Mononuclear cell (primary cell): ENCODE measurements around the gene PRKCD. TPM values are rescaled to one million over a fixed set of nuclear protein-coding genes. Genes with fewer than 3 reads are reported as not detected.
A peak's percentile ranks its signal among the peaks of the same experiment; 100 is the strongest.

Experiments
- H3K27me3 ChIP-seq: 2 replicates; pipeline ENCODE4 v1.6.0; 2011; ENCODE audit warnings: low read length, control low read depth; ENCODE audit not compliant: insufficient read depth
- H3K4me1 ChIP-seq: 2 replicates; pipeline ENCODE4 v1.5.1; 2011; ENCODE audit warnings: mild to moderate bottlenecking, low read length, control low read depth; ENCODE audit not compliant: insufficient read depth
- H3K4me3 ChIP-seq: 2 replicates; pipeline ENCODE4 v1.5.1; 2011; ENCODE audit warnings: mild to moderate bottlenecking, low read length, moderate library complexity
- H3K9me3 ChIP-seq: 2 replicates; pipeline ENCODE4 v1.5.1; 2011; ENCODE audit warnings: low read depth, mild to moderate bottlenecking, control low read depth, low read length
- total RNA-seq: library from RNA; depleted of rRNA; stranded (reverse); fragments of >200 nt; gene quantifications from one replicate; pipeline ENCODE4 v1.2.3, GENCODE V29; 2012

Gene PRKCD
- total RNA-seq, result 10.2 TPM

DNA sequence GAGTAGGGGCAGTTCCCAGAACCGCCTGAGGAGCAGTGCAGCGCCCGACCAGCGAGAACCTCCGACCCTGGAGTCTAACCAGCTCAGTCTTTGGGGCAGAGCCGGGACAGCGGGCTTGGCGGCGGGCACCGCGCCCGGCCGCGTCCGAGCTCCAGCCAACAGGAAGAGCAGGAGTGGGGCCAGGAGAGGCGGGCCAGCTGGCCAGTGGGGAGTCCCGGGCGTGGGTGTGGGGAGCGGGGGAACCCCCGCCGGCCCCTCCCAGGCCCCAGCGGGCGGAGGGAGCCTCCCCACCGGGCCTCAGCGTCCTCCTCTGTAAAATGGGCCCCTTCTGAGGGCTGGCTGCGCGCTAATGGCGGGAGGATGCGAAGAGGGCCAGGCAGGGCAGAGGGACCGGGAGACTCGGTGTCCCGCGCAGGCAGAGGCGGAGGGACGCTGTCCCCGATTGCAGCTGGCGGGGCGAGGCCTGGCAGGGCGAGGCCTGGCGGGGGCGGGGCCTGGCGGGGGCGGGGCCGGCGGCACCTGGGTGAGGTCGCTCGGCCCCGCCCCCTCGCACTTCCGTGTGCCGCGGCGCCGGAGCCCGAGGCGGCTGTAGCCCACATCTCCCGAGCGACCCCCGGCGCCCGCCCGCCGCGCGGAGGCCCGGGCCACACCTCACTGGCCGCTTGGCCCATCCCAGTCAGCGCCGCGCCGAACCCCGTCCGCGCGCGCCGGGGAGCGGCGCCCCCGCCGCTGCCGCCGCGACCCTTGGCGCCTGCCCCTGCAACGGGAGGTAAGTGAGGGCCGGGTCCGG lies at the start of gene PRKCD:
TSS of gene PRKCD (plus strand) at position 550 of the 790 bp plus-strand sequence. CDS start 17,214 bp downstream, outside the sequence.
- peaks cover 72% of the 10 kb centered on the region for H3K4me1 ChIP-seq
- H3K4me3 ChIP-seq, result peak within 1 kb of the TSS; percentile 76
- no peaks in the 10 kb centered on the region for H3K9me3 ChIP-seq
- H3K27me3 ChIP-seq, result peaks cover 4% of the 10 kb centered on the region

DNA sequence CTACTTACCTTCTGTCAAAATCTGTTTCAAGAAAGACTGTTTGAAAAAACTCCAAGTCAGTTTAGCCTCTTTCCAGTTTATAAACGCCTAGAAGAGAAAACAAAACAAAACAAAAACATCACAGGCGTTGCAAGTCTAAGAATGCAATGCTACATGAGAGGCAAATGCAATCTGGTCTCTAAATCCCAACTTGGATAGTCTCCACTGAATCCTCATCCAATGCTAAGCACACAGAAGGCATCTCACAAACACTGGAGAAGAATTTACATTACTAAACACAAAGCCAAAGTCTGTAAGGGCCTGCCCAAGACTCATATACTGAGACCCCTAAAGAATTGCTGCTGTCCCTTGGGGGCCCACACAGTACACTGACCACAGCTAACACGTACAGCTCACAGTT lies 49.2 kb upstream of the PRKCD start:
- no peaks in the 10 kb centered on the region for H3K9me3 ChIP-seq
- H3K4me3 ChIP-seq, result no peak overlapping the region
- H3K27me3 ChIP-seq, result no peaks in the 10 kb centered on the region
- H3K4me1 ChIP-seq, result peaks cover 36% of the 10 kb centered on the region

DNA sequence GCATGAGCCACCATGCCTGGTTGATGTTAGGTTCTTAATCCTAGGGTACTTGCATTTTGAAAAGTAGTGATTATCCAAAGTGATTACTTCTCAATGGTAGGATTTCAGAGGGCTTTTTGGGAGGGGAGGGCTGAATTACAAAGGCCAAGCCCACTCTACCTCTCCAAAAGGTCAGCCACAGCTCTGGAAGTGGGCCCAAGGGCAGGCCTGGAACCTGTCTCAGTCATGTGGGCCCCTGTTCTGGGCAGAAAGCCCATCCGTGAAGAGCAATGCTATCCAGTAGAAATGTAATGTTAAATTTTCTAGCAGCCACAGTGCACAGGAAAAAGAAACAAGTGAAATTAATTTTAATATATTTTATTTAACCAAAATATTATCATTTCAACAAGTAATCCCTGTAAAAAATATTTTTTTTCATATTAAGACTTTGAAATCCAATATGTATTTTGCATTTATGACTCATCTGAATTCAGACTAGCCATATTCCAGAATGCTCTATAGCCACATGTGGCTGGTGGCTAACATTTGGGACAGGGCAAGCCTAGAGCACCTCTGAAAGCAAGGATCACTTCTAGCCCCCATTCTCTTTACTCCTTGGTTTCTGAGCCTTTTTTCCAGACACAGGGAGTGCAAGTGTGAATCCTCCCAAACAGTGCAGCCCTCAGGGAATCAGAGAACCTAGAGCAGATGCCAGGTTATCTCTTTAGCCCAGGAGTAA lies 47.6 kb upstream of the PRKCD start:
- H3K4me1 ChIP-seq, result peaks cover 36% of the 10 kb centered on the region
- no peak overlapping the region for H3K4me3 ChIP-seq
- no peaks in the 10 kb centered on the region for H3K9me3 ChIP-seq
- no peaks in the 10 kb centered on the region for H3K27me3 ChIP-seq

DNA sequence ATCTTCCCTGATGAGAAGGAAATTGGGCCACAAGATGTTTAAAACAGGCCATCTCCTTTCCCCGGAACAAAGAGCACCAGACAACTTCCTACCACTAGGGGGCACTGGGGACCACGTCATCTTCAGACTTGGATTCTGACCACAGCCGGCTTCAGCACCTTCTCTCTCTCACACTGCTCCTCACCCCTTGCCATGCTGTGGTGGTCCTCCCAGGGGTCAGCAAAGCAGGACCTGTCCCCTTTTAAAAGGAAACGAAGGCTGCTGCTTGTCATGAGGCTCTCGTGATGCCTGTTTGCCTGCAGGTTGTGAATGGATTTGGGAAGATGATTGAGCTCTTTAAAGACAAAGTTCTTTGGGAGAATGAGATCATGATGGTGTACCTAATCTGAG lies 47.0 kb upstream of the PRKCD start:
- H3K9me3 ChIP-seq, result no peaks in the 10 kb centered on the region
- H3K4me3 ChIP-seq, result no peak overlapping the region
- peaks cover 33% of the 10 kb centered on the region for H3K4me1 ChIP-seq
- H3K27me3 ChIP-seq, result no peaks in the 10 kb centered on the region

DNA sequence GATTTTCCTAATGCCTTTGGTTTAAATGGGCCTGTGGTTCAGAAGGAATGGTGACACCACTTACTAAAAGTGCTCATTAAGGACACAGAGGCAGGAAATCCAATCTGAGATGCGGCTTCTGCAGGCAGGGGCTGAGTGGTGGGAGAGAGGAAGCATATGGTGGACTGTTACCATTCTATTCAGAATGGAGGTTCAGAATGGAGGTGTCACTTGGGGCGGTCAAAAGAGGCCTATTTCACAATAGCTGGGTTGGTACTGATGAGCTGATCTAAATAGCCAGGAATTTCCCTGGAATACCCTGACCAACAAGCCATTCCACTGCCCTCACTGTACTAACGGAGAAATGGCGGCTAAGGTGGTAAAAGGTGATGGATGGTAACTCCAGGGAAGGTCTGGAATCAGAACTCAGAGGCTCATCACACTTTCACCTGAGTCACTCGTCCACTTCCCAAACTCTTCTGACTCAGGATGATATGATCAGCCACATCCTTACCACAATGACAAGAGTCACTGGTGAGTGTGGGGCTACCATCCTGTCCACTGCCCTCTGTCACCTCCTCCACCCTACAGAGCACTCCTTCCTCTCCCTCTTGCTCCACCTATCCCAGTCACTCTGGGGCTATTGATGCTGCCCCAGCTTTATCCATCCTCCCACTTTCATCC lies 46.5 kb upstream of the PRKCD start:
- Histone ChIP-seq H3K4me3 (no peak overlapping the region), H3K4me1 (peaks cover 27% of the 10 kb centered on the region), H3K27me3 (no peaks in the 10 kb centered on the region), H3K9me3 (no peaks in the 10 kb centered on the region)

DNA sequence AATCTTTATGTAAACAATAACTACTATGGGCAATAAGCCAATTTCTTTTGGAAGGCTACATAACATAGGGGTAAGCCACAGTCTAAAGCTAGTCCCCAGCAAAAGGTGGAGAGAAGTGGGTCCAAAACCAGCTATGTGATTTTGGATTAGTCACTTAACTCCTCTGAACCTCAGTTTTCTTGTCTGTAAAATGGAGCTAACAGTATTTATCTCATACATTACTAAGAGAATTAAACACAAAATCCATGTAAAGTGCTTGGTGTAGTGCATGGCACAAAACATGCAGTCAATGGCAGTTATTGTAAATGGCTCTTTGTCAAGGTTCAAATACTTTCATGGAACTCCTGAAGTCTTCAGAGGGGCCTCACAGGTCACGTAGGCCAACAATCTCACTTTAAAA lies 44.1 kb upstream of the PRKCD start:
- Histone ChIP-seq H3K4me3 (no peak overlapping the region), H3K4me1 (peaks cover 18% of the 10 kb centered on the region), H3K27me3 (no peaks in the 10 kb centered on the region), H3K9me3 (no peaks in the 10 kb centered on the region)

DNA sequence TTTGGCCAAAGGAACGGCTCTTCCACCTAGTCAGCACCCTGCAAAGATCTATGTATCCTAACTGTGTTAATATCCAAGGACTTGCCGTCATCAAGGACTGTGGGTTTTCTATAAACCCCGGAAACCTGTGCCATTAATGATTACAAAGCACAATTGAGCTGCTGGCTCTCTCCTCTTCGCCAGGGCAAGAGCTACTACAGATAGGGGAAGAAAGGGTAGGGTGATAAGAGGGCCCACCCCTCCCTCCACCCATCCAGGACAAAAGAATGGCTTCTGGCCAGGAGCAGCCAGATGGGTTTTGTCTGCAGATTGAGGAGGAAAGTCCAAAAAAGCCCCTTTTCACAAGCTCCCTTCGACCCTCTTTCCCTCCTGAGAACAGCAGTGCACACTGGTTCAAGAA lies 40.7 kb upstream of the PRKCD start:
- Histone ChIP-seq H3K4me1 (peaks cover 32% of the 10 kb centered on the region), H3K4me3 (no peak overlapping the region), H3K27me3 (no peaks in the 10 kb centered on the region)

DNA sequence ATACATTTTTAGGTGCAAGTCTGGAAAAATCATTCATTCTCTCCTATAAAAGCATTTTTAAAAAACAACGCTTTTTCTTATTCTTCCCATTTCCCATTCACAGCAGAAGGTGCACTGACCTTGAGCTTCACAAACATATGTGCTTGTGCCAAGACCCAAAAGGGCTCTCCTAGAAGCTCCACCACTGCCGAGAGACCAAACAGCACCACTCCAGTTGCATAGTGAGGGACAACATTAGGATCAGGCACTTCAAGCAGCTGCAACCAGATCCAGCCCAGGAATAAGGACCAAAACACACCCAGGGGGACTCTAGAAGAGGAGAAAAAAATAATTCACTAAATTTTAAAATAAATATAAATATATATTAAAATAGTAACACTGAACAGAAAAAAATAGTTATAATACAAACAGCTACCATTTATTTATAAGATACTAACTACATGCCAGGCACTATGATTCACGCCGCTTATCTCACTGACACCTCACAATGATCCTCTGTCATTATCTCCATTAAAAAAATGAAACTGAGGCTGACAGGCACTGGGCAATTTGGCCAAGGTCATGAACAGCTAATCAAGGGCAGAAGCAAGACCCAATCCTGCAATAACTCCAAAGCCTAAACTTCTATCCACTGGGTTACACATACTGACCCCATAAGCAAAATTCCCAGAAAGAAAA lies 38.6 kb upstream of the PRKCD start:
- H3K4me1 ChIP-seq, result peaks cover 27% of the 10 kb centered on the region
- no peak overlapping the region for H3K4me3 ChIP-seq
- no peaks in the 10 kb centered on the region for H3K9me3 ChIP-seq
- H3K27me3 ChIP-seq, result no peaks in the 10 kb centered on the region

More for the DNA sequence above, 40.7 kb upstream of the PRKCD start:
- H3K9me3 ChIP-seq, result no peaks in the 10 kb centered on the region

DNA sequence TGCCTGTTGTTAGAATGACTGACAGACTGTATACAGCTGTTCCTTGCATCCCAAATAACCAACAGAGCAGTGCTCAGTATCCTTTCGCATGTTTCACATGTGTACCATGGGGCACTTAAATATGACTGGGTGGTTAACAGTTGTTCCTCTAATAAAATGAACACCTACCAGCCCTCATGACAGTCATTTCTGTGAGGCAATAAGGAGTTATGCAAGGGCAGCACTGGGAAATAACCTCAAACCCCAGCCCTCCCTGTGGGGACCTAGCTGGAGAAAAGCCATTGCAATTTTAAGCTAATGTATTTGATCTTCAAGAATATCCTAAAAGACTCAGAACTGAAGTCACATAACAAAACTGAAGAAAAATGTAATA lies 38.1 kb upstream of the PRKCD start:
- Histone ChIP-seq H3K27me3 (no peaks in the 10 kb centered on the region), H3K9me3 (no peaks in the 10 kb centered on the region), H3K4me3 (no peak overlapping the region), H3K4me1 (peaks cover 27% of the 10 kb centered on the region)

DNA sequence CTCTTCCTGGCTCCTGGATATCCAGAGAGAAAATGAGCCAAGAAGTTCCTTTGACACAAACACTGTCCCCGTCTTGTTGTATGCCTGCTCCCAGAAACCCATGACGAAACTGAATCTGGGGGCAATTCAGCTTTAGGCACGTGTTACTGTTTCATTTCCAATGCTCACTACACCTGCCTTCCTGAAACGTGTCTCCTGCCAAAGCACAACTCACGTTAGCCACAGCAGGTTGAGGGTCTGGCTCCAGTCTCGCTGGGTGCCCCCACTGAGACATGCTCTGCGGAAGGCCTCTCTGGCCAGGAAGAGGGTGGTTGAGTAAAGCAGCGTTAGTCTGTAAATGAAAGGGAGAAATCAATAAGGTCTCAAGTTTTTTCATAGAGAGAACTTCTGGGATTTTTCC lies 37.5 kb upstream of the PRKCD start:
- Histone ChIP-seq H3K4me3 (no peak overlapping the region), H3K27me3 (no peaks in the 10 kb centered on the region), H3K4me1 (peaks cover 30% of the 10 kb centered on the region), H3K9me3 (no peaks in the 10 kb centered on the region)

DNA sequence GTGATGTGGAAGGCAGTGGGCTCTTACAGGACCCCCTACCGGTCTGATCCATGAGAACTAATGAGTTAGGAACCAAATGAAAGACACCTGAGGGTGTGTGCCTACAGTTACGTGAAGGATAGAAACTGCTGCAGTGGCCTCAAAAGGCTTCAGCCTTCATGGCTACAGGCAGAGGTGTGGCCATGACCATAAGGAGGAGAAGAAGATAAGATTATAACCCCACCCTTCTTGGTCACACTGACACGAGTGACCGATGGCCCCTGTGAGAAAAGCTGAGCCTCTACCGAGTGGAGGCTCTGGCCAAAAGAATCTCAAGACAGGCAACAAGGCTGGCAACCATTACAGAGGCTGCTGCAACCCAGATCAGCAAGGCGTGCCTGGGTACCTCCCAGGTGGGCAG lies 37.1 kb upstream of the PRKCD start:
- no peaks in the 10 kb centered on the region for H3K27me3 ChIP-seq
- H3K4me3 ChIP-seq, result no peak overlapping the region
- no peaks in the 10 kb centered on the region for H3K9me3 ChIP-seq
- peaks cover 32% of the 10 kb centered on the region for H3K4me1 ChIP-seq

DNA sequence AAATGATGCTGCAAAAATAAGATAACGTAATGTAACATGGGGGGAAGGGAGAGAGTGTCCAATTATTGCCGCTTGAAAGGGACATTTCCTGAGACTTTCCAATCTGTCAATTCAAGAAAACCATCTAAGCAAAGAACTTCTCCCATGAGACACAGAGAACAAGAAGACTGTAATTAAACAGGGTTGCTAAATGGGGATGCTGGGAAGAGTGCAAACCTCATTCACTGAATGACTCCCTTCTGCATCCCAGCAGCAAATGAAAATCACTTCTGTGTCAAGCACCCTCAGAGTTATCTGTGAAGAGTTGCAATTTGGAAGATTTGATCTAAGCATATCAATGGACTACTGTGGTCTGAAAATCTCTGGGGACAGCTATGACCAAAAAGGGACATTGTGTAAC lies 34.4 kb upstream of the PRKCD start:
- Histone ChIP-seq H3K4me1 (peaks cover 53% of the 10 kb centered on the region), H3K4me3 (no peak overlapping the region), H3K27me3 (no peaks in the 10 kb centered on the region), H3K9me3 (no peaks in the 10 kb centered on the region)

DNA sequence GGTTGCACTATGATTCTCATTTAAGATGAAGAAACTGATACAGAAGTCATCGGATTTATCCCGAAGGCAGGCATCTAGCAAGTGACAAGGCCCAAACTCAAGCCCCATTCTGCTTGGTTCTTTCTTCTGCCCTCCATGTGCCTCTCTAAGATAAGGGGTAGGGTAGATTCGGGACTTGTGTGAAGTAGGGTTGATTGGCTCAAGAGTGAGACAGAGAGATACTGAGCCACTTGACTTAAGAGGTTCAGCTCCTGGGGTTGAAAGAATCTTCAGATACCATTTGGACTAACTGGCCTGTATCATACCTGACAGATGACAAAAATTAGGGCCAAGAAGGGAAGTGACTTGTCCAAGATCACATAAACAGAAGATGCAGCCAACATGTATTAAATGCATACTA lies 31.7 kb upstream of the PRKCD start:
- Histone ChIP-seq H3K9me3 (no peaks in the 10 kb centered on the region), H3K27me3 (no peaks in the 10 kb centered on the region), H3K4me1 (peaks cover 37% of the 10 kb centered on the region), H3K4me3 (peak overlapping the region; percentile 73)

DNA sequence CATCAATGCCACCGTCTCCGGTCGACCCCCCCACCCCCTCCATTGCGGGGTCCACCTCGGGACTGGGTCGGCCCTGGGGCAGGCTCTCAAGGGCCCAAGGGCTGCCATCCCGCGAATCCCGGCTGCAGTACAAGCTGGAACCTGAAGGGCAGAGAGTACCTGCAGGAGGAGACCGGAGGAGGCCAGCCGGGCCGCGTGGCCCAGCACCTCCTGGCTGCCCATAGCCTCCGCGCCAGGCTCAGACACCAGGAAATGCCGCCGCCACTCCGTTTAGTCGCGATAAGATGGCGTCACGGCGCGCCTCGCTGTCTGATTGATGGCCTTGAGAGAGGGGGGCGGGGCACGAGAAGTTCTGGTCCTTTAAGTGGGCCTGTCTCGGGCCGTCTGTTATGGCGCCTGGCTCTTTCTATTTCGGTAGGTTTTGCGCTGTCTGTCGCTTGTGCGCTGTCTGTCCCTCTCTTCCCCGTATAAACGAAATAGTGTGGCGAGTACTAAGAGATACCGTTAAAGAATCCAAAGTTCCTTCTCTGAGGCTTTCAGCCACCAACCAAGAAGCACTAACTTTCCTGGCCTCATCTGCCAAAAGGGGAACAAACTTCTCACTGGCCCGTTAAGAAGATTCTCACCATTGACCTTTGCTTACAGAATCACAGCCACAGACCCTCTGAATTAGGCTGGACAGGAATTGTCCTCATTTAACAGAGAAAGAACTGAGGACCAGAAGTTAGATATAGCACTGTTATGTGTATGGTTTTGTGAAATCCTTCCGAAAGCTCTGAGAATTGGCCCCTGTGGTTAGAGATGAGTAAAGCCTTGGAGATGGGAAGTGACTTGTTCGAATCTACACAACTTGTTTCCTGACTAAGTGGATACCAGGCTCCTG lies 30.6 kb upstream of the PRKCD start, which contains the start of gene RFT1:
TSS of gene RFT1 (minus strand) at position 257 of the 883 bp plus-strand sequence. CDS start at position 222, 35 bp downstream.
- H3K27me3 ChIP-seq, result no peaks in the 10 kb centered on the region
- peaks cover 40% of the 10 kb centered on the region for H3K4me1 ChIP-seq
- H3K4me3 ChIP-seq, result peak within 1 kb of the TSS; percentile 73
- H3K9me3 ChIP-seq, result no peaks in the 10 kb centered on the region
